ENCODE results near the gene AQP3.

GRCh38 chr9:33434317-33435105, 12.9 kb downstream of the AQP3 start:
- TF ChIP-seq BDP1 (IDR thresholded peaks at IDR 0.05; ENCODE audit: insufficient read depth, insufficient read length) = no peak
- TF ChIP-seq CTCF (IDR thresholded peaks at IDR 0.05 in 2 of 3, conservative IDR thresholded peaks at IDR 0.05 in 1 of 3; ENCODE audit: insufficient read depth in 2 of 3, low read depth in 1 of 3, low read length in 3 of 3) = no peak
- TF ChIP-seq RBM14 (IDR thresholded peaks at IDR 0.05; ENCODE audit: borderline replicate concordance, insufficient read depth, low read depth, low read length) = no peak
- TF ChIP-seq GABPA (tag; conservative IDR thresholded peaks at IDR 0.05; ENCODE audit: low read depth) = no peak

Data from K562 (cell line).